SK-N-MC (cell line): ENCODE results near the gene KIF27.
"Not testable (repeated sequence)": the region's sequence is repeated elsewhere in the genome, so short reads cannot be mapped to it uniquely, and the experiment has no call there.

Experiments
- EZH2 ChIP-seq: fragments of 200-600 bp; sonication (generic); IDR thresholded peaks from one replicate; pipeline ENCODE4 v1.6.1; 2017; ENCODE audit warnings: antibody characterized with exemption
- FOXP2 ChIP-seq: optimal IDR thresholded peaks from 2 replicates; pipeline ENCODE3; 2011; ENCODE audit warnings: mild to moderate bottlenecking, moderate library complexity; ENCODE audit not compliant: insufficient read depth; ENCODE audit errors: extremely low read length, control extremely low read depth
- POLR2AphosphoS5 ChIP-seq: IDR thresholded peaks from 2 replicates; pipeline ENCODE4 v1.6.1; 2012; ENCODE audit warnings: mild to moderate bottlenecking, low read depth, low read length, borderline replicate concordance

DNA sequence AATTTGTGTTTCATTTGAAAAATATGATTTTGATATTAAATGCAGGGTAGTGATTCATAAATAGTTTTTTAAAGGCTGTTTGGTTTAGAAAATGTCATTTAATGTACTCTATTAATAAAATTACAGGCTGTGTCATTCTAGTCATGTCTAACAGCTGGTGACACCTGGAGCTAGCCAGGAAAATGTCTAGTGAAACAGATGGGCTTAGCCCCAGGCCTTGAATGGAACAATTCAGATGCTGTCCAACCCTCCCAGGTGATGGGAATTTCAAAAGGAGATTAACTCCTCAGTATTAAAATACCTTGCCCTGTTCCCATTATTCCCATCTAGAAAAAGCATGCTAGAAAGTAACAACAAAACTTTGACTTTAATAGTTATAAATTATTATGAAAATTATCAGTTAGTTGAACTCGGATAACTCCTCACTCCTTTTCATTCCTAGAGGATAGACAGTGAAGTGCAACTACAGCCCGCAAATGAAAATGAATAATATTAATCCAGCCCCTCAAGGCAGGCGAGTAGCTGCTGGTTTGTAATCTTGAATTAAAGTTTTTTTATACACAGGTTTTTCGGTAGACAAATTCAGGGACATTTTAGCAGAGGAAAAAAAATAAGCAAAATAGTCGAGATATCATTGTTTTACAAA lies 90.7 kb downstream of the KIF27 start:
- not testable (repeated sequence) for TF ChIP-seq POLR2AphosphoS5, EZH2, FOXP2
